Body of pancreas (tissue), 4 donors: ENCODE results near the gene ARID4B.

Experiments
- CTCF ChIP-seq, 7 experiments: fragments of 450-650 bp in 4 of 7; fragments of 200-600 bp in 3 of 7; sonication (generic) in 3 of 7; IDR thresholded peaks; one replicate each; pipeline ENCODE4 v1.5.1; 2016 to 2019; ENCODE audit warnings: antibody characterized with exemption in 7 of 7
- POLR2A ChIP-seq, 3 donors: fragments of 450-650 bp; IDR thresholded peaks; one replicate each; pipeline ENCODE4 v1.6.1; 2016; ENCODE audit warnings: antibody characterized with exemption in 3 of 3, mild to moderate bottlenecking in 2 of 3

- no peak for TF ChIP-seq CTCF (IDR thresholded peaks at IDR 0.05)
- no peak for TF ChIP-seq POLR2A (IDR thresholded peaks at IDR 0.05)
Measured at GRCh38 chr1:235236128-235236527, 91.9 kb downstream of the ARID4B start.
